HPDE6-E6E7 (cell line): Measurements from ENCODE around the gene CDKN2D.

Source experiments
- DNase-seq: peaks from one replicate; pipeline ENCODE4 v3.0.0; 2011; ENCODE audit warnings: missing footprints; ENCODE audit errors: extremely low spot score

CDKN2D gene

GRCh38 chr19:10568826-10569651 is at the start of gene CDKN2D:
Gene CDKN2D, minus strand, starts transcription at chr19:10568979. Its CDS starts 326 bp downstream, at chr19:10568653.
- peak; percentile 90 for DNase-seq

- DNase-seq, result peak; percentile 88
These were observed 48.8 kb upstream of the CDKN2D start for GRCh38 chr19:10617409-10618121.

- DNase-seq, result no peak
These were observed 46.7 kb upstream of the CDKN2D start for GRCh38 chr19:10615429-10616023.

GRCh38 chr19:10612499-10613119 is 43.8 kb upstream of the CDKN2D start:
- no peak for DNase-seq

GRCh38 chr19:10611907-10612306 is 43.1 kb upstream of the CDKN2D start:
- DNase-seq, result no peak

GRCh38 chr19:10604460-10604980 is 35.7 kb upstream of the CDKN2D start:
- no peak for DNase-seq

- DNase-seq, result no peak
These were observed 35.2 kb upstream of the CDKN2D start for GRCh38 chr19:10603873-10604459.

GRCh38 chr19:10603084-10603872 is 34.5 kb upstream of the CDKN2D start:
- no peak for DNase-seq

- DNase-seq, result peak; percentile 84
These were observed 33.7 kb upstream of the CDKN2D start for GRCh38 chr19:10602330-10603083.

GRCh38 chr19:10601999-10602329 is 33.2 kb upstream of the CDKN2D start:
- no peak for DNase-seq

- no peak for DNase-seq
These were observed 31.4 kb upstream of the CDKN2D start for GRCh38 chr19:10600149-10600548.

GRCh38 chr19:10593820-10594637 is 25.2 kb upstream of the CDKN2D start:
- DNase-seq, result no peak

GRCh38 chr19:10593148-10593547 is 24.4 kb upstream of the CDKN2D start:
- DNase-seq, result no peak

- DNase-seq, result no peak
These were observed 19.0 kb upstream of the CDKN2D start for GRCh38 chr19:10587839-10588150.

- peak; percentile 60 for DNase-seq
These were observed 18.5 kb upstream of the CDKN2D start, which contains the start of gene AP1M2 for GRCh38 chr19:10587022-10587838. Gene AP1M2, minus strand, starts transcription at chr19:10587312. Its CDS starts 81 bp downstream, at chr19:10587231.

GRCh38 chr19:10586396-10586795 is 17.6 kb upstream of the CDKN2D start:
- DNase-seq, result no peak

- DNase-seq, result no peak
These were observed 14.4 kb upstream of the CDKN2D start for GRCh38 chr19:10583036-10583776.

- no peak for DNase-seq
These were observed 13.3 kb upstream of the CDKN2D start for GRCh38 chr19:10582091-10582490.
